Fibroblast of lung (primary cell): ENCODE results near the gene VRK1.

ENCODE experiments used
- EZH2 ChIP-seq: IDR thresholded peaks from 2 replicates; pipeline ENCODE4 v1.5.1; 2012; ENCODE audit warnings: low read length, control low read depth, mild to moderate bottlenecking; ENCODE audit errors: missing control alignments
- TF ChIP-seq, protein P1 (sequence below), 2 donors: IDR thresholded peaks in 1 of 2; conservative IDR thresholded peaks in 1 of 2; 1 replicate in 1 of 2; 2 replicates in 1 of 2; pipeline ENCODE4 v1.5.1; 2011 to 2012; ENCODE audit warnings: low read length in 2 of 2, control low read depth in 1 of 2, inconsistent platforms in 1 of 2, low read depth in 1 of 2, mild to moderate bottlenecking in 1 of 2

DNA sequence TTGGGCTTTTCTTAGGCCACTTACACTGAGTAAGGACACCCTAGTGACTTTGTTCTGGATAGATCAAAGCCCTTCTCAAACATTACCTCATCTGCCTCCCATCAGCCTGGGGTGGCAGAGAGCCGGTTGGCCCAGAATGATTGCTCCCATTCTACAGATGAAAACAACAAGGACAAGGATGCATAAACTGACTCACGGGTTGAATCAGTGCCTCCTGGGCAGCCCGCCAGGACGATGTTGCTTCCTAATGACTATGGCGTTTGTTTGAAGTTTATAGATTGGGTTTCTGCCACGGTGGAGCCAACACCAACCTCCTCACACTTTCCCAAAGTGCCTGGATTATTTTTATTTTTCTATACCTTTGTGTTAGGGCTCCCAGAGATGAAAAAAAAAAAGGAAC, 3.6 kb upstream of the VRK1 start:
- TF ChIP-seq, protein P1, sequence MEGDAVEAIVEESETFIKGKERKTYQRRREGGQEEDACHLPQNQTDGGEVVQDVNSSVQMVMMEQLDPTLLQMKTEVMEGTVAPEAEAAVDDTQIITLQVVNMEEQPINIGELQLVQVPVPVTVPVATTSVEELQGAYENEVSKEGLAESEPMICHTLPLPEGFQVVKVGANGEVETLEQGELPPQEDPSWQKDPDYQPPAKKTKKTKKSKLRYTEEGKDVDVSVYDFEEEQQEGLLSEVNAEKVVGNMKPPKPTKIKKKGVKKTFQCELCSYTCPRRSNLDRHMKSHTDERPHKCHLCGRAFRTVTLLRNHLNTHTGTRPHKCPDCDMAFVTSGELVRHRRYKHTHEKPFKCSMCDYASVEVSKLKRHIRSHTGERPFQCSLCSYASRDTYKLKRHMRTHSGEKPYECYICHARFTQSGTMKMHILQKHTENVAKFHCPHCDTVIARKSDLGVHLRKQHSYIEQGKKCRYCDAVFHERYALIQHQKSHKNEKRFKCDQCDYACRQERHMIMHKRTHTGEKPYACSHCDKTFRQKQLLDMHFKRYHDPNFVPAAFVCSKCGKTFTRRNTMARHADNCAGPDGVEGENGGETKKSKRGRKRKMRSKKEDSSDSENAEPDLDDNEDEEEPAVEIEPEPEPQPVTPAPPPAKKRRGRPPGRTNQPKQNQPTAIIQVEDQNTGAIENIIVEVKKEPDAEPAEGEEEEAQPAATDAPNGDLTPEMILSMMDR (conservative IDR thresholded peaks at IDR 0.05 in 1 of 2, IDR thresholded peaks at IDR 0.05 in 1 of 2; ENCODE audit: low read depth in 1 of 2, low read length in 2 of 2) = no peak
- TF ChIP-seq EZH2 = no peak
